HEK293 (cell line): Measurements from ENCODE around the gene TTC39C.

ENCODE experiments used
- AEBP2 ChIP-seq: fragments of 450-650 bp; formaldehyde crosslinking; IDR thresholded peaks from 2 replicates; pipeline ENCODE4 v1.5.1; 2016; ENCODE audit warnings: missing biosample characterization, missing genetic modification characterization, borderline replicate concordance
- INSM2 ChIP-seq: fragments of 450-650 bp; formaldehyde crosslinking; IDR thresholded peaks from 2 replicates; pipeline ENCODE4 v1.5.1; 2016; ENCODE audit warnings: missing biosample characterization, missing genetic modification characterization
- MYNN ChIP-seq: fragments of 450-650 bp; formaldehyde crosslinking; IDR thresholded peaks from 2 replicates; pipeline ENCODE4 v1.5.1; 2016; ENCODE audit warnings: missing biosample characterization, missing genetic modification characterization, borderline replicate concordance
- SCRT2 ChIP-seq: fragments of 450-650 bp; formaldehyde crosslinking; IDR thresholded peaks from 2 replicates; pipeline ENCODE4 v1.5.1; 2016; ENCODE audit warnings: missing biosample characterization, missing genetic modification characterization
- ZBTB7A ChIP-seq: fragments of 450-650 bp; formaldehyde crosslinking; IDR thresholded peaks from 2 replicates; pipeline ENCODE4 v1.5.1; 2016; ENCODE audit warnings: low read depth, missing biosample characterization, missing genetic modification characterization
- ZFP41 ChIP-seq: fragments of 450-650 bp; formaldehyde crosslinking; IDR thresholded peaks from 2 replicates; pipeline ENCODE4 v1.5.1; 2016; ENCODE audit warnings: missing biosample characterization, missing genetic modification characterization, borderline replicate concordance
- ZFP69B ChIP-seq: fragments of 450-650 bp; formaldehyde crosslinking; IDR thresholded peaks from 2 replicates; pipeline ENCODE4 v1.5.1; 2016; ENCODE audit warnings: missing biosample characterization, missing genetic modification characterization
- ZNF132 ChIP-seq: fragments of 450-650 bp; formaldehyde crosslinking; IDR thresholded peaks from 2 replicates; pipeline ENCODE4 v1.5.1; 2017; ENCODE audit warnings: missing biosample characterization, missing genetic modification characterization, borderline replicate concordance
- ZNF16 ChIP-seq: fragments of 450-650 bp; formaldehyde crosslinking; IDR thresholded peaks from 2 replicates; pipeline ENCODE4 v1.5.1; 2016; ENCODE audit warnings: low read depth, missing biosample characterization, missing genetic modification characterization
- ZNF311 ChIP-seq: fragments of 450-650 bp; formaldehyde crosslinking; IDR thresholded peaks from 2 replicates; pipeline ENCODE4 v1.5.1; 2017; ENCODE audit warnings: missing biosample characterization, missing genetic modification characterization, borderline replicate concordance
- ZNF324 ChIP-seq: fragments of 450-650 bp; formaldehyde crosslinking; IDR thresholded peaks from 2 replicates; pipeline ENCODE4 v1.5.1; 2016; ENCODE audit warnings: missing biosample characterization, missing genetic modification characterization
- ZNF404 ChIP-seq: fragments of 450-650 bp; formaldehyde crosslinking; IDR thresholded peaks from 2 replicates; pipeline ENCODE4 v1.5.1; 2017; ENCODE audit warnings: missing biosample characterization, missing genetic modification characterization
- ZNF423 ChIP-seq: fragments of 450-650 bp; formaldehyde crosslinking; IDR thresholded peaks from 2 replicates; pipeline ENCODE4 v1.5.1; 2016; ENCODE audit warnings: missing biosample characterization, missing genetic modification characterization
- ZNF426 ChIP-seq: fragments of 450-650 bp; formaldehyde crosslinking; IDR thresholded peaks from 2 replicates; pipeline ENCODE4 v1.5.1; 2017; ENCODE audit warnings: missing biosample characterization, missing genetic modification characterization, mild to moderate bottlenecking, inconsistent platforms, moderate library complexity
- ZNF610 ChIP-seq: fragments of 450-650 bp; formaldehyde crosslinking; IDR thresholded peaks from 2 replicates; pipeline ENCODE4 v1.5.1; 2016; ENCODE audit warnings: missing biosample characterization, missing genetic modification characterization, borderline replicate concordance
- ZNF837 ChIP-seq: fragments of 450-650 bp; formaldehyde crosslinking; IDR thresholded peaks from 2 replicates; pipeline ENCODE4 v1.5.1; 2016; ENCODE audit warnings: missing biosample characterization, missing genetic modification characterization
- TF ChIP-seq, protein P1 (sequence below): sonication (generic); formaldehyde crosslinking; IDR thresholded peaks from 2 replicates; pipeline ENCODE4 v1.8.1; 2022; ENCODE audit warnings: mild to moderate bottlenecking, moderate library complexity, missing genetic modification reagents
- TF ChIP-seq, protein P2 (sequence below): fragments of 450-650 bp; formaldehyde crosslinking; IDR thresholded peaks from 2 replicates; pipeline ENCODE4 v1.5.1; 2017; ENCODE audit warnings: missing biosample characterization, missing genetic modification characterization
- TF ChIP-seq, protein P3 (sequence below): fragments of 450-650 bp; formaldehyde crosslinking; IDR thresholded peaks from 2 replicates; pipeline ENCODE4 v1.5.1; 2016; ENCODE audit warnings: missing biosample characterization, missing genetic modification characterization
- TF ChIP-seq, protein P4 (sequence below): fragments of 450-650 bp; formaldehyde crosslinking; IDR thresholded peaks from 2 replicates; pipeline ENCODE4 v1.5.1; 2016; ENCODE audit warnings: missing biosample characterization, missing genetic modification characterization
- TF ChIP-seq, protein P5 (sequence below): fragments of 450-650 bp; formaldehyde crosslinking; IDR thresholded peaks from 2 replicates; pipeline ENCODE4 v1.5.1; 2016; ENCODE audit warnings: missing biosample characterization, missing genetic modification characterization, low read depth

TTC39C gene

GRCh38 chr18:24014062-24014985 lies at the start of gene TTC39C (continued):
- TF ChIP-seq INSM2 (tag by site-specific recombination), result no peak
- TF ChIP-seq AEBP2 (tag by site-specific recombination), result no peak
- TF ChIP-seq MYNN (tag by site-specific recombination), result no peak
- TF ChIP-seq ZNF16 (tag by site-specific recombination), result no peak
- TF ChIP-seq, protein P1, sequence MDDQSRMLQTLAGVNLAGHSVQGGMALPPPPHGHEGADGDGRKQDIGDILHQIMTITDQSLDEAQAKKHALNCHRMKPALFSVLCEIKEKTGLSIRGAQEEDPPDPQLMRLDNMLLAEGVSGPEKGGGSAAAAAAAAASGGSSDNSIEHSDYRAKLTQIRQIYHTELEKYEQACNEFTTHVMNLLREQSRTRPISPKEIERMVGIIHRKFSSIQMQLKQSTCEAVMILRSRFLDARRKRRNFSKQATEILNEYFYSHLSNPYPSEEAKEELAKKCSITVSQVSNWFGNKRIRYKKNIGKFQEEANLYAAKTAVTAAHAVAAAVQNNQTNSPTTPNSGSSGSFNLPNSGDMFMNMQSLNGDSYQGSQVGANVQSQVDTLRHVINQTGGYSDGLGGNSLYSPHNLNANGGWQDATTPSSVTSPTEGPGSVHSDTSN (CRISPR knock-in tag), result no peak
- TF ChIP-seq ZNF404 (tag by site-specific recombination), result no peak
- TF ChIP-seq, protein P2, sequence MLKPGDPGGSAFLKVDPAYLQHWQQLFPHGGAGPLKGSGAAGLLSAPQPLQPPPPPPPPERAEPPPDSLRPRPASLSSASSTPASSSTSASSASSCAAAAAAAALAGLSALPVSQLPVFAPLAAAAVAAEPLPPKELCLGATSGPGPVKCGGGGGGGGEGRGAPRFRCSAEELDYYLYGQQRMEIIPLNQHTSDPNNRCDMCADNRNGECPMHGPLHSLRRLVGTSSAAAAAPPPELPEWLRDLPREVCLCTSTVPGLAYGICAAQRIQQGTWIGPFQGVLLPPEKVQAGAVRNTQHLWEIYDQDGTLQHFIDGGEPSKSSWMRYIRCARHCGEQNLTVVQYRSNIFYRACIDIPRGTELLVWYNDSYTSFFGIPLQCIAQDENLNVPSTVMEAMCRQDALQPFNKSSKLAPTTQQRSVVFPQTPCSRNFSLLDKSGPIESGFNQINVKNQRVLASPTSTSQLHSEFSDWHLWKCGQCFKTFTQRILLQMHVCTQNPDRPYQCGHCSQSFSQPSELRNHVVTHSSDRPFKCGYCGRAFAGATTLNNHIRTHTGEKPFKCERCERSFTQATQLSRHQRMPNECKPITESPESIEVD (tag by site-specific recombination), result no peak
- TF ChIP-seq ZNF610 (tag by site-specific recombination), result no peak
- TF ChIP-seq, protein P3, sequence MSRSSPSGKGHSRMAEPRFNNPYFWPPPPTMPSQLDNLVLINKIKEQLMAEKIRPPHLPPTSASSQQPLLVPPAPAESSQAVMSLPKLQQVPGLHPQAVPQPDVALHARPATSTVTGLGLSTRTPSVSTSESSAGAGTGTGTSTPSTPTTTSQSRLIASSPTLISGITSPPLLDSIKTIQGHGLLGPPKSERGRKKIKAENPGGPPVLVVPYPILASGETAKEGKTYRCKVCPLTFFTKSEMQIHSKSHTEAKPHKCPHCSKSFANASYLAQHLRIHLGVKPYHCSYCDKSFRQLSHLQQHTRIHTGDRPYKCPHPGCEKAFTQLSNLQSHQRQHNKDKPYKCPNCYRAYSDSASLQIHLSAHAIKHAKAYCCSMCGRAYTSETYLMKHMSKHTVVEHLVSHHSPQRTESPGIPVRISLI (tag by site-specific recombination), result no peak
- 0 out of 2 replicates have a peak, but pooled peaks have one; percentile 15 for TF ChIP-seq ZBTB7A
- TF ChIP-seq ZFP69B, result no peak
- TF ChIP-seq, protein P4, sequence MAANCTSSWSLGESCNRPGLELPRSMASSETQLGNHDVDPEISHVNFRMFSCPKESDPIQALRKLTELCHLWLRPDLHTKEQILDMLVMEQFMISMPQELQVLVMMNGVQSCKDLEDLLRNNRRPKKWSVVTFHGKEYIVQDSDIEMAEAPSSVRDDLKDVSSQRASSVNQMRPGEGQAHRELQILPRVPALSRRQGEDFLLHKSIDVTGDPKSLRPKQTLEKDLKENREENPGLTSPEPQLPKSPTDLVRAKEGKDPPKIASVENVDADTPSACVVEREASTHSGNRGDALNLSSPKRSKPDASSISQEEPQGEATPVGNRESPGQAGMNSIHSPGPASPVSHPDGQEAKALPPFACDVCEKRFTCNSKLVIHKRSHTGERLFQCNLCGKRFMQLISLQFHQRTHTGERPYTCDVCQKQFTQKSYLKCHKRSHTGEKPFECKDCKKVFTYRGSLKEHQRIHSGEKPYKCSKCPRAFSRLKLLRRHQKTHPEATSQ (tag by site-specific recombination), result 0 out of 2 replicates have a peak, but pooled peaks have one; percentile 16
- TF ChIP-seq ZNF311 (tag by site-specific recombination), result no peak
- TF ChIP-seq, protein P5, sequence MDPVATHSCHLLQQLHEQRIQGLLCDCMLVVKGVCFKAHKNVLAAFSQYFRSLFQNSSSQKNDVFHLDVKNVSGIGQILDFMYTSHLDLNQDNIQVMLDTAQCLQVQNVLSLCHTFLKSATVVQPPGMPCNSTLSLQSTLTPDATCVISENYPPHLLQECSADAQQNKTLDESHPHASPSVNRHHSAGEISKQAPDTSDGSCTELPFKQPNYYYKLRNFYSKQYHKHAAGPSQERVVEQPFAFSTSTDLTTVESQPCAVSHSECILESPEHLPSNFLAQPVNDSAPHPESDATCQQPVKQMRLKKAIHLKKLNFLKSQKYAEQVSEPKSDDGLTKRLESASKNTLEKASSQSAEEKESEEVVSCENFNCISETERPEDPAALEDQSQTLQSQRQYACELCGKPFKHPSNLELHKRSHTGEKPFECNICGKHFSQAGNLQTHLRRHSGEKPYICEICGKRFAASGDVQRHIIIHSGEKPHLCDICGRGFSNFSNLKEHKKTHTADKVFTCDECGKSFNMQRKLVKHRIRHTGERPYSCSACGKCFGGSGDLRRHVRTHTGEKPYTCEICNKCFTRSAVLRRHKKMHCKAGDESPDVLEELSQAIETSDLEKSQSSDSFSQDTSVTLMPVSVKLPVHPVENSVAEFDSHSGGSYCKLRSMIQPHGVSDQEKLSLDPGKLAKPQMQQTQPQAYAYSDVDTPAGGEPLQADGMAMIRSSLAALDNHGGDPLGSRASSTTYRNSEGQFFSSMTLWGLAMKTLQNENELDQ (tag by site-specific recombination), result no peak
- no peak for TF ChIP-seq ZNF837 (tag by site-specific recombination)
- TF ChIP-seq ZNF132 (tag by site-specific recombination), result no peak
- TF ChIP-seq ZFP41 (tag by site-specific recombination), result no peak
- no peak for TF ChIP-seq SCRT2 (tag by site-specific recombination)
- TF ChIP-seq ZNF324 (tag by site-specific recombination), result no peak
- no peak for TF ChIP-seq ZNF426 (tag by site-specific recombination)
- no peak for TF ChIP-seq ZNF423
